Lower leg skin (tissue), 4 donors: ENCODE measurements around the gene SPRR2G. TPM values are rescaled to one million over a fixed set of nuclear protein-coding genes. Genes with fewer than 3 reads are reported as not detected.
"Not testable (repeated sequence)": the region's sequence is repeated elsewhere in the genome, so short reads cannot be mapped to it uniquely, and the experiment has no call there.

Experiments
- DNase-seq, 2 donors: peaks; one replicate each; pipeline ENCODE4 v3.0.0-alpha.2; 2019; ENCODE audit warnings: low spot score in 2 of 2
- H3K4me3 ChIP-seq: fragments of 200-600 bp; sonication (generic); 2 replicates; pipeline ENCODE4 v1.5.1; 2017; ENCODE audit warnings: mild to moderate bottlenecking, low read depth; ENCODE audit not compliant: poor library complexity, severe bottlenecking
- POLR2A ChIP-seq, 2 donors: fragments of 450-650 bp; IDR thresholded peaks; one replicate each; pipeline ENCODE4 v1.6.1; 2016 to 2017; ENCODE audit warnings: antibody characterized with exemption in 2 of 2, mild to moderate bottlenecking in 1 of 2, moderate library complexity in 1 of 2
- WGBS, 2 donors: methylation state at CpG; one replicate each; pipeline ENCODE4 v1.1.5; 2018; 5-methylcytosine and 5-hydroxymethylcytosine counted together
- intact Hi-C: fragments of 100-400 bp; cut with DNase I; formaldehyde crosslinking; loops from one replicate; pipeline ENCODE4 v1.15.0; 2023; ENCODE audit warnings: low total_unique reads
- total RNA-seq, 4 donors: library from RNA; depleted of rRNA; stranded (reverse); fragments of >200 nt; gene quantifications; one replicate each; pipeline ENCODE4 v1.1.0, GENCODE V29; 2016
- TF ChIP-seq, protein P1 (sequence below), 3 donors: fragments of 450-650 bp; IDR thresholded peaks; one replicate each; pipeline ENCODE4 v1.5.1; 2016; ENCODE audit warnings: antibody characterized with exemption in 3 of 3, mild to moderate bottlenecking in 3 of 3, moderate library complexity in 2 of 3

Gene SPRR2G
- 100 to 1,000 TPM in 2 of 4 donors, 10 to 100 TPM in 2; 58.1 to 175 (median 92.7) TPM for total RNA-seq

DNA sequence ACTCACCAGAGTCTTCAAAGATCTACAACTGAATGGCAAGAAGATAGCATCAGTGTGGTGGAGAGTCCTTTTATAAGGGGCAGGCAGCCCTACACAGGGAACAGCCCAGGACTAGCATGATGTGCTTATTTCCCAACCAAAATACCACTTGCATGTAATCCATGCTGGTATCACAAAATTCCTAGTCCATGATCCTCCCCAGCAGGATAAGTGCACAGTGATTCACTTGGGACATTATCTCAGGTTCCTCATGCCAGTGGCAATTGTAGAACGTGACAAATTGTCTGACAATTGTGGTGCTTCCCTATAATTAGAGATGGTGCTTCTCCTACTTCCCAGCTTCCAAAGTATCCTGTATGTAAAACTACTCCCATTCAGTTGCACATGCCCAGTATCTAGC, at the start of gene SPRR2G:
Gene SPRR2G, minus strand, starts transcription at position 45 of the 400 bp plus-strand sequence. CDS start 780 bp downstream, outside the sequence.
- no peak for DNase-seq
- 59% methylated on average over 1 of the region's 1 CpG for WGBS, 2 donors
- no peak within 1 kb of the TSS for H3K4me3 ChIP-seq
- TF ChIP-seq, protein P1, sequence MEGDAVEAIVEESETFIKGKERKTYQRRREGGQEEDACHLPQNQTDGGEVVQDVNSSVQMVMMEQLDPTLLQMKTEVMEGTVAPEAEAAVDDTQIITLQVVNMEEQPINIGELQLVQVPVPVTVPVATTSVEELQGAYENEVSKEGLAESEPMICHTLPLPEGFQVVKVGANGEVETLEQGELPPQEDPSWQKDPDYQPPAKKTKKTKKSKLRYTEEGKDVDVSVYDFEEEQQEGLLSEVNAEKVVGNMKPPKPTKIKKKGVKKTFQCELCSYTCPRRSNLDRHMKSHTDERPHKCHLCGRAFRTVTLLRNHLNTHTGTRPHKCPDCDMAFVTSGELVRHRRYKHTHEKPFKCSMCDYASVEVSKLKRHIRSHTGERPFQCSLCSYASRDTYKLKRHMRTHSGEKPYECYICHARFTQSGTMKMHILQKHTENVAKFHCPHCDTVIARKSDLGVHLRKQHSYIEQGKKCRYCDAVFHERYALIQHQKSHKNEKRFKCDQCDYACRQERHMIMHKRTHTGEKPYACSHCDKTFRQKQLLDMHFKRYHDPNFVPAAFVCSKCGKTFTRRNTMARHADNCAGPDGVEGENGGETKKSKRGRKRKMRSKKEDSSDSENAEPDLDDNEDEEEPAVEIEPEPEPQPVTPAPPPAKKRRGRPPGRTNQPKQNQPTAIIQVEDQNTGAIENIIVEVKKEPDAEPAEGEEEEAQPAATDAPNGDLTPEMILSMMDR (IDR thresholded peaks at IDR 0.05) = no peak
- TF ChIP-seq POLR2A (IDR thresholded peaks at IDR 0.05) = no peak
- intact Hi-C loops = no loop called here

DNA sequence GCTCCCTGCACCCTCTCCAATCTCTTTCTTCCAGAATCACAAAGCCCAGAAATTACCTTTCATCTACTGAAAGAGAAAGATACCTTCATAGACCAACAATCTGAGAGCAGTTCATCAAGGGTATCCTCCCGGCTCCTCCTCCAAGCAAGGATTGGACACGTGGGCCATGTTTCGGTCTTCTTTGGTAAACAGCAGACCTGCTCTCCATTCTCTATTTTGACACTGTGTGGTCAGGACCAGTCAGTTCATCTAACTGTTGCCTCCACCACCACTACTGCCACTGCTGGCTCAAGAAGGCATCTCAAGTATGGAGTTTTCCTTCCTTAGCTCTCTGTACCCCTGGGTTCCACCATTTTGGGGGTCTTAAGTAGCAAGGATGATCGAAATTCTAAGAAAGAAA, 44.5 kb upstream of the SPRR2G start:
- 68 to 80% methylated on average over 4 of the region's 4 CpGs for WGBS, 2 donors
- no peak overlapping the region for H3K4me3 ChIP-seq
- TF ChIP-seq, protein P1 (IDR thresholded peaks at IDR 0.05) = no peak
- TF ChIP-seq POLR2A (IDR thresholded peaks at IDR 0.05) = no peak
- intact Hi-C loops = no loop called here
- no peak for DNase-seq

DNA sequence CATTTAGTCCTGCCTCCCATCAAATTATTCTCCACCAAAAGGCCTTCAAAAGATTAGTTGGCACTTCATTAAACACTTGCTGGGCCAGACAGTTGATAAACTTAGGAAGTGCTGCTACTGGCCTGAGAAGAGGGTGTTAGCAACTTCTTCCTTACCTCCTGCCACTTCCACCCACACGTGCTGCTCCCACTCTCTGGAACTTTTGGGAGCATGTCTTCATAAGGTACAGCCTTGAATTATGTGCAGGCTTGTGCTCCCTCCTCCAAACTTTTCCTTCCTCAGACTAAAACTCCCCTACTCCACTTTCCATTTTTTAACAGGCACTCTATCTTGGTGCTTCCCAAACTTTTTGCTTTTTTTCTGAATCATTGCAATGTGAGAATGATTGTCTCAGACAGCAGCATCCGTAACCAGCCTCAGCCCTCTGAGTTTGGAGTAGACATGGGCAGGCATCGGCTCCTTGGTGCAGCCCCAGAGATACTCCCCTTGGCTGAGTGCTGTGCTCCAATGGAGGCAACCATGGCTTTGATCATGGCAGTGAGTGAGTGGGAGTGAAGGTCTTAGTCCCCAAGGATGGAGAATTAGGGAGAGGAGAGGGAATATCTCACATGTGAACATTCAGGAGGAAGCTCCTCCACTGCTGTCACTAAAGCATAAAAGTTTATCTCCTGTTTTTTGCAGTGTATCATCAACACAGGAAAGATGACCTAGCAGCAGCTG, 43.8 kb upstream of the SPRR2G start:
- intact Hi-C loops = loop anchor here (5.0 kb wide), 1 partner anchor 322 kb away; no protein-coding TSS in a partner anchor
- DNase-seq = no peak
- TF ChIP-seq POLR2A (IDR thresholded peaks at IDR 0.05) = no peak
- TF ChIP-seq, protein P1 (IDR thresholded peaks at IDR 0.05) = no peak
- 56 to 69% methylated on average over 3 of the region's 3 CpGs for WGBS, 2 donors
- H3K4me3 ChIP-seq = no peak overlapping the region

DNA sequence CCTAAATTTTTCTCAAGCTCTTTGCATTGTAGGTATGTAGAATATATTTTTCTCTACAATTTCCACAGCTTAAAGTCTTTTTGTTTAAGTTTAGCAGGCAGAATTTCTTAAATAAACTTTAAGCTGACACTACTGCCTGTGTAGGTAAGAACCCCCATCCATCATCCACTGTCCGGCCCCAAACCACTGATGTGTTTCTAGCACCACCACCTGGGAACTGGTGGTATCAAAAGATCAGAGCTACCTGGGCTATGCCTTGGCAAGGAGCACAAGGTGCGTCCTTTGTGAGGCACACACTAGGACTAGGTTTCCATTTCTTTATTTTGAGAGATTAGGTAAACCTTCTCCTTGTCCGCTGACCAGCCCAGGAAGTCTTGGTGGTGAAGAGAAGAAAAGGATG, 42.0 kb upstream of the SPRR2G start:
- intact Hi-C loops = loop anchor here (5.0 kb wide), 1 partner anchor 320 kb away; no protein-coding TSS in a partner anchor
- no peak for TF ChIP-seq POLR2A (IDR thresholded peaks at IDR 0.05)
- TF ChIP-seq, protein P1 (IDR thresholded peaks at IDR 0.05) = no peak
- no peak for DNase-seq
- no peak overlapping the region for H3K4me3 ChIP-seq
- WGBS, 2 donors = 22 to 28% methylated on average over 3 of the region's 3 CpGs

DNA sequence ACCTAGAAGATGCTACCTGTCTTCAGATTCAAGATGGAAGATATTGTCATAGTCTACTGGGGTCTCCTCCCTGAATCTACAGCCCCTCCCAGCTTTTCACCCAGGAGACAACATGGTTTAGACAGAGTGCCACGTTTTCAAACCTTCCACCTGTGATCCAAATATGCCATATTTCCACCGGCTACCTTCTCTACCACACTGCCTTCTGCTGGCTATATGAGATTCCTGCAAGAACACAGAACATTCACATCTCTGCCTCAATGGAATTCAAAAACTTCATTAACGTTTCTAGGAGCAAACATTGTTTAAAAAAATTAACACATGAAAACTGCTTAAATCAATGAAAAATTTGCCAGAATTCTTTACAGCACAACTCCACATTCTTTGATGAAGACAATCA, 39.7 kb upstream of the SPRR2G start:
- 8 to 13% methylated on average over 3 of the region's 3 CpGs for WGBS, 2 donors
- TF ChIP-seq, protein P1 (IDR thresholded peaks at IDR 0.05) = no peak
- no peak for TF ChIP-seq POLR2A (IDR thresholded peaks at IDR 0.05)
- intact Hi-C loops = loop anchor here (5.0 kb wide), 1 partner anchor 318 kb away; no protein-coding TSS in a partner anchor

DNA sequence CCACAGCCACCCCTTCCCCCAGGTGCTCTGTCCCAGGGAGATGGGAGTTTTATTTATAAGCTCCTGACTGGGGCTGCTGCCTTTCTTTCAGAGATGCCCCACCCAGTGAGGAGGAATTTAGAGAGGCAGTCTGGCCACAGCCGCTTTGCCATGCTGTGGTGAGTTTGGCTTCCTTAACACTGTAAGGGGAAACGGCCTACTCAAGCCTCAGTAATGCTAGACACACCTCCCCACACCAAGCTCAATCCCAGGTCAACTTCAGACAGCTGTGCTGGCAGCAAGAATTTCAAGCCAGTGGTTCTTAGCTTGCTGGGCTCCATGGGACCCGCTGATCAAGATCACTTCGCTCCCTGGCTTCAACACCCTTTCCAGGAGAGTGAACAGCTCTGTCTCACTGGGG, 37.6 kb upstream of the SPRR2G start:
- DNase-seq, H3K4me3 ChIP-seq, intact Hi-C loops: not testable (repeated sequence)
- WGBS, 2 donors = 87 to 89% methylated on average over 4 of the region's 4 CpGs

More for the DNA sequence above, 39.7 kb upstream of the SPRR2G start:
- DNase-seq = no peak
- H3K4me3 ChIP-seq = no peak overlapping the region
